Measurements from ENCODE around the gene ERMP1. TPM values are rescaled to one million over a fixed set of nuclear protein-coding genes. Genes with fewer than 3 reads are reported as not detected.

The ERMP1 gene
- total RNA-seq, 1 donor from 2014 or later: 18.2 TPM

- DNase-seq: no peak
Measured at GRCh38 chr9:5854063-5854790, 21.3 kb upstream of the ERMP1 start.

DNA sequence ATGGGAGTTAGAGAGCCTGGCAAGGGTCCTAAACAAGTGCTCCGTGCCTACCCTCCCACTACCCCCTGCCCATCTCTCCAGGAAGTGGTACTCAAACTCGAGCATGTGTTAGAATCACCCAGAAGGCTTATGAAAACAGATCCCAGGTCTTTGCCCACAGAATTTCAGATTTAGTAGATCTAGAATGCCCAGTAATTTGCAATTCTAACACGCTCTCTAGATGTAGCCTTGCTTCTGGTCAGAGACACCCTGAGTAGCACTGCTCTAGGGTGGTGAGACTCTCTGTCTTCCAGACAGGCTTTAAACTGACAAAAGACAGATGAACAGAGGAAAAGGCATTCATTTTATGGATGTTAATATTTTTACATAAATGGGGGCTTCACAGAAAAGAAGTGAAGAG is 20.7 kb upstream of the ERMP1 start:
- no peak for DNase-seq

DNA sequence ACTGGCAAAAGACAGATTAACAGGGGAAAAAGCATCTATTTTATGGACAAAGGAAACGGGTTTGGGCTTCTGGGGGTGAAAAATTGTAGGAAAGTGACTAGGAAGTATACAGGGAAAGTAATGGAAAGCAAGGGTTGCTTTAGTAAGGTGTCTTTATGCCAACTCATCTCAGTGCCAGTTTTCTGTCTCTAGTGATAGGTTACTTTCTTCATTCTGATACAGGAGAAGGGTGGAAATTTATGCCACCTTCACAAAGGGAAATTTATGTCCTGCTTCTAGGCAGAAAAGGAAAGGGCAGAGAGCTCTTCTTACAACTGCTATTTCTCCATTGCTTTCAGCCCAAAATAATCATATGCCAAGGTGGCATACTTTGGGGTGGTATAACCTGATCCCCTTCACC is 20.1 kb upstream of the ERMP1 start:
- DNase-seq: no peak

DNA sequence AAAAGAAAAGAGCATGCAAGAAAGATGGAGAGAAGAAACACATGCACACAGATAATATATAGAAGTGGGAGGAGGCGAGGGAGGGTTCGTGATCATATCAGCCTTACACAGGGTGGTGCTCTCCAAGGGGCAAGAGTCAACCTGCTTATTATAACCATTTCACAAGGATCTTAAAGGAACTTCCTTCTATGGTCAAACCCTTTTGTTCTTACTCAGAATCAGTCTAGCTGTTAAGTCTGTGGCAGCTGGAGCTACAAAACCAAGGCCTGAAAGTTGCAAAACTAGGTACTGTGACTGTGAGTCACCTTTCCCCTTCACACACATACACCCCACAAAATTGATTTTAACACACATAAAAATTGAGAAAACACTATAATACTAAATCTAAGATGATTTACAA is 18.5 kb upstream of the ERMP1 start:
- no peak for DNase-seq

DNA sequence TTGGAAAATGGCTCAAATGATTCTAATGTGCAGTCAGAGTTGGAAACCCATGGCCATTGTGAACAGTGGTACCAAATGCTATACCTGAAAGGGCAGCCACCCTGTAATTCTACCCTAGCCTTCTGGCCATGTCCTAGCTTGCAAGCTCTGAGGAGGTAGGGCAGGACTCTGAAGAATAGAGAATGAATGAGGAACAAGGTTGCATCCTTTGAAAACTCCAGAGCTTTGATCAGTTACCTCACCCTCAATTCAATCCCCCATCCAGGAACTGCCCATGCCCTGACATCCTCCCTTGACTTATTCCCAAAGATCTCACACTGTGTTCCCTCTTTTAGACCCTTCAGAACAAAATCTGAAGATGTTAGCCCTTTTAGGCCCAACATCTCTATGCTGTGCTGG is 17.8 kb upstream of the ERMP1 start:
- no peak for DNase-seq

GRCh38 chr9:5848372-5848882 is 15.5 kb upstream of the ERMP1 start:
- no peak for DNase-seq

DNA sequence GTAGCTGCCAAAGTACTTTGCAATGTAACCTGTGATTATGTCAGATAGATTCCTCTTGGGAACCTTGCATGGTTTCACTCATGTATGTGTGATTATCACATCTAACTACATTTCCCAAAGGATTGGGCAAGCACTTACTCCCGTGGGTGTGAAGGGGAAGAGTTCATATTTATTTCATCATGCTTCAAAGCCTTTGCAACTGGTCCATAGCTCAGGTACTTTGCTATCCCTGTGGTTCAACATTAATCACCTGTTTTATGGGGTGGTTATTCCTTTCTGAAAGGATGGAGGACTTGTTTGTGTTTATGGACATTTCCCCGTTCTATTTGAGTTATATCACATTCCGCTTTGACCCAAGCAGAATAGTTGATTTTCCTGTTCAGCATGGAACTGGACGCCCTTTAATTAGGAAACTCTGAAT is 13.6 kb upstream of the ERMP1 start:
- DNase-seq: no peak

- no peak for DNase-seq
Measured at GRCh38 chr9:5846096-5846495, 13.2 kb upstream of the ERMP1 start.

DNA sequence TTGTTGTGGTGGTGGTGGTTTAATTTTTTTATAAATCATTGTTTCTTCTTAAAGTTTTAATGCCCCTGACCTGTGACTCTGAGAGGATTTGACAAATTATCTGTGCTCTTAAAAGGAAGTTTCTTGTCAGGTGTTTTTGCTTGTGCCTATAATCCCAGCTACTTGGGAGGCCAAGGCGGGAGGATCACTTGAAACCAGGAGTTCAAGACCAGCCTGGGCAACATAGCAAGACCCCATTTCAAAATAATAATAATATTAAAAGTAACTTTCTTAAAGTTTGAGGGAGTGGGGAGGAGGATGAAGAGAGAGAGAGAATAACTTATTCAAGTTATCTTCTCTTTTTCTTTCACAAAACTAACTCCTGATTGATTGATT is 12.2 kb upstream of the ERMP1 start:
- no peak for DNase-seq

DNA sequence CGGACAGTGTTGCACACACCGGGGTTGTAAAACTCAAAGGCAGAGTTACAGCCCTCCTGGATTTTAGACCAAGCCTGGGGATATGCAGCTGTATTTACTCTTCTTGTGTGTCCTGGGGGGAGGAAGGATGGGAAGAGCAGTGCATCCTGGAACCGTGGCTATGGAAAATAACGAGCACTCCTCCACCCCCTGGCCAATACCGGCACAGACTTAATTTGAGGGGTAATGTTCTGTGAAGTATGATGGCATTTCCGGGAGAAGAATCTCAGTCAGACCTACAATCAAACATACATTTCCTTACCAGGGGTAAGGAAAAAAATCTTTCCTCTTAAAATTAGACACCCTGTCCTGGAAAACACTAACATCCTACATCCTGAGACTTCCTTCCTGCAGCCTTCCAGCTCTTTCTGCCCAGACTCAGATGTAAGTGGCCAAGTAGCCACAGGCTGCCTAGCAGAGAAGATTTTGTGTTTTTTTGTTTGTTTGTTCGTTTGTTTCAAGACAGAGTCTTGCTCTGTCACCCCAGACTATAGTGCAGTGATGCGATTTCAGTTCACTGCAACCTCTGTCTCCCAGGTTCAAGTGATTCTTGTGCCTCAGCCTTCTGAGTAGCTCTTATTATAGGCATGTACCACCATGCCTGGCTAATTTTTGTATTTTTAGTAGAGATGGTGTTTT is 11.0 kb upstream of the ERMP1 start:
- no peak for DNase-seq

- no peak for DNase-seq
Measured at GRCh38 chr9:5842929-5843793, 10.2 kb upstream of the ERMP1 start.

GRCh38 chr9:5841771-5842573 is 9.1 kb upstream of the ERMP1 start:
- DNase-seq: no peak

GRCh38 chr9:5840788-5841187 is 7.9 kb upstream of the ERMP1 start:
- no peak for DNase-seq

DNA sequence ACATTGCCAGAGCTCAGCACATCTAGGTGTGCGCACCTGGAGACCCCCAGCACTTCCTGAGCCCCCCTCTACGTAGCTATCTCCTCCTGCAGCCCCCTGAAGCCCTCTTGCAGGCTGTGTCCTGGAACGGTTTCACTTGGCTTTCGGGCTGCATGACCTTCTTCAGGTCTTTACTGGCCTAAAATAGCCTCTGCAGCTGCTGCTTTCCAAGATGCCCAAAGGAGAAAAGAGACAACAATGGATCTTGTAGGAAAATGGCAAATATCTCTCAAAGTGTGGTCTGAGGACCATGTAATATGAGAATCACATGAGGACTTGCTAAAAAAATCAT is 6.6 kb upstream of the ERMP1 start:
- DNase-seq: no peak

DNA sequence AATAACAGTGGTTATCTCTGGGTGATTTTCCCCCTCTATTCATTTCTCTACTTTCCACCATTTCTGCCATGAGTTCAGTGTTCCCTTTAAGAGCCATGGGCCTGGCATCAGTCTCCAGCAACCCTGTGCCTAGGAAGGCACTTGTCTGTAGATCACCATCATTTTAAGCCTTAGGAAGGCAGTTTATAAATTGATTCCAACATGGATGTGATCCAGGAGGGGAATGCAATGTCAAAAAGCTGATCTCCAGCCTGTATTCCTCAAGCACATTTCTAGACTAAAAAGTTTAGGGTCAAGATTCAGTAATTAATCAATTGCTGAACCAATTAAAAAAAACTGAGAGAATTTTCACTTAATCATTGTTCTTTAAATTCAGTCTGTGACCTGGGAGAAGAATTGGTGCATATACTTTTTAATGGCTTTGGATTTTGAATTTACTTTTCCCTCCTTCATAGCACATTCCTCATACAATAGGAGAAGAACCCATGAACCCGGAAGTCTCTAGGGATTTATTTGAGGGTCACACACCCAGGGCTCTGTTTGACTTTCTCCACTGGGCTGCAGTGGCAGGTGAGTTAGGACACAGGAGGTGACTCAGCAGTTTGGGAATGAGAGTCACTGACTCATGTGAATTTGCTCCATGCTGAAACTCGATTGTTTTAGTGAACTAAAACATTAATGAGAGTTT is 6.1 kb upstream of the ERMP1 start:
- DNase-seq: no peak

DNA sequence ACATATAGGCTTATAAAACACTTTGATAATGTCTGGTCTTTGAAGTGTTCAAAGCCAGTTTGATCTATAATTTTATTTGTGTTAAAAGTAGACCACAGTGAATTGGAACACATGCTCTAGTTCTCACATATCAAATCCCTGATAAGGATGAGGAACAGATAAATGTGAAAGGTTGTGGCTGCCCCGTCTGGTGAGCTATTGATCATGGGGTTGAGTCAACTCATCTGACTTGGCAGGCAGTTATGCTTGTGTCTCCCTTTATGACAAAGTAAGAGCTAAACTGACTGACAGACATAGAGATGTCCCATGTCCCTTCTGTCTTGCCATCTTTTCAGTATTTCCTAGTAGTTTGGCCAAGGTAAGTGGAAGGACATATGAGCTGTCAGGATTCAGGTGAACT is 2.9 kb upstream of the ERMP1 start:
- DNase-seq: no peak

DNA sequence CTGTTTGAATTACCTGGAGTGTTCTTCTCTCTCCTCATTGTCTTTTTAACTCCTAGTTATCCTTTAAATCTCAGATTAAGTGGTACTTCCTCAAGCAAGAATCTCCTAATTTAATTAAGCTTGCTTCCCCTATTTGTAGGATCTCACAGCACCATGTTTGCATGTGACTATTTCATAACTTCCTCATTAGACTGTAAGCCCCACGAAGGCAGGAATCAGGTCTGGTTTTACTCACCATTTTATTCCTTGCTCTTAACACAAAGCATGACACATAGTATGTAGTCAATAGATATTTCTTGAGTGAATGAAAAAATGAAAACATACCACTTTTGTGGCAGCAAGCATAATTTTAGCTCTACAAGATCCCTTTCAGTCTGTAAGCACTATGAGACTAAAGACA is 1.3 kb upstream of the ERMP1 start:
- DNase-seq: no peak

GRCh38 chr9:5832071-5832537 is 813 bp downstream of the ERMP1 start:
- no peak for DNase-seq

DNA sequence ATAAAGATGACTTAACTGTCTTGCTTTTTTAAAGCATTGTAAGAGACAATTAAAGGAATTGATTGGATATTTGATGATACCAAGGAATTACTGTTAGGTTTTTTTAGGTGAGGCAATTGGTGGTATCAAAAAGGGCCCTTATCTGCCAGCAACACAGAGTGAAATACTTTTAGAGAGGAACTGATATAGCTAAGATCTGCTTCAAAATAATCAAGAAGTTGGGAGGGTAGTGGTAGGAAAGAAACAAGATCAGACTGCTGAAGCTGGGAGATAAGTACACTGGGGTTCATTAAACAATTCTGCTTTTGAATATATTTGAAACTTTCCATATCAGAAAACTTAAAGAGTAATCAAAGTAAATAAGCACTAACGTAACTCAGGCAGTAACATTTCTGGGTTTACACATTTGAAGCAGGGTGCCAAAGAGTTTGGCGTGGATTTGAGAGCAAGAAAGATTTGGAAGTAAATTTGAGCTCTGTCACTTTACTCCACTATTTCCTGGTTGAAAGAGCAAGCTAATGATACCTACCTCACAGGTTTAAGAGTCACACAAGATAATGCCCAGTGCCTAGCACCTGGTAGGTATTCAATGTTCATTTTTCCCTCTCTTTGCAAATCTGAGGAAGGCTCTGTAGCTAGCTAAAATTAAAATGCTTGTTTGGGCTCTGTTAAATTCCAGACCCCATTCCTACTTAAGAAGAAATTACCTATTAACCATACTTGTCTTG is 6.9 kb downstream of the ERMP1 start:
- DNase-seq: no peak

GRCh38 chr9:5825223-5825622 is 7.7 kb downstream of the ERMP1 start:
- no peak for DNase-seq

- DNase-seq: no peak
Measured at GRCh38 chr9:5820425-5820824, 12.5 kb downstream of the ERMP1 start.
